GM12878 (cell line): ENCODE results near the gene HPD. TPM values are rescaled to one million over a fixed set of nuclear protein-coding genes. Genes with fewer than 3 reads are reported as not detected.

ENCODE experiments used
- ATAC-seq: fragments of 200-7000 bp; cut with Tn5 transposase; 3 replicates; pipeline ENCODE4 v1.9.1; 2020; ENCODE audit warnings: mild to moderate bottlenecking, moderate library complexity
- BruUV-seq: library from RNA; stranded (reverse); fragments of 400-500 nt; replicated peaks from 2 replicates; lab custom pipeline; 2021; lab: Mats Ljungman, UMichigan
- CTCF ChIA-PET: fragments of 300-600 bp; sonication (Branson Sonifier 250); formaldehyde crosslinking; extraction: SDS; loops from one replicate; lab custom pipeline; 2021; ENCODE audit warnings: inconsistent platforms; lab: Yijun Ruan, JAX
- POLR2A ChIA-PET: fragments of 350-600 bp; formaldehyde crosslinking; extraction: SDS; loops from one replicate; lab custom pipeline; 2021; ENCODE audit warnings: inconsistent platforms; lab: Charles Lee
- RAD21 ChIA-PET: fragments of 300-600 bp; sonication (Branson Sonifier 250); formaldehyde crosslinking; loops from one replicate; lab custom pipeline; 2023; ENCODE audit warnings: antibody characterized with exemption; ENCODE audit not compliant: unreplicated experiment; lab: Charles Lee
- SMC1A ChIA-PET: fragments of 300-600 bp; sonication (Branson Sonifier 250); formaldehyde crosslinking; loops from one replicate; lab custom pipeline; 2023; ENCODE audit not compliant: unreplicated experiment, uncharacterized antibody; lab: Charles Lee
- DNase-seq: peaks from one replicate; pipeline ENCODE4 v3.0.0-alpha.2; 2011; ENCODE audit warnings: low read depth, low spot score
- FAIRE-seq: peaks from 3 replicates; lab custom pipeline; 2011; peaks lifted over from hg19 to GRCh38; lab: Jason Lieb, UNC
- H2AFZ ChIP-seq: 2 replicates; pipeline ENCODE4 v1.6.0; 2011; ENCODE audit warnings: low read depth, low read length, control low read depth; ENCODE audit not compliant: control insufficient read depth
- H3K27ac ChIP-seq: 2 replicates; pipeline ENCODE4 v1.5.1; 2011; ENCODE audit warnings: control low read depth; ENCODE audit not compliant: control insufficient read depth, insufficient read depth
- H3K27me3 ChIP-seq, 2 experiments: replicated peaks in 1 of 2; 2 replicates each; pipeline versions ENCODE4 v1.6.0 to v1.6.1; 2011; ENCODE audit warnings: low read length in 1 of 2; ENCODE audit not compliant: control insufficient read depth in 2 of 2, insufficient read depth in 2 of 2
- H3K36me3 ChIP-seq, 2 experiments: 2 replicates each; pipeline ENCODE4 v1.5.1; 2011; ENCODE audit warnings: low read length in 1 of 2; ENCODE audit not compliant: control insufficient read depth in 2 of 2, insufficient read depth in 2 of 2
- H3K4me1 ChIP-seq: 2 replicates; pipeline ENCODE4 v1.6.1; 2011; ENCODE audit warnings: mild to moderate bottlenecking, low read length, moderate library complexity, mixed read lengths; ENCODE audit not compliant: control insufficient read depth, insufficient read depth
- H3K4me2 ChIP-seq: 2 replicates; pipeline ENCODE4 v1.6.0; 2011; ENCODE audit warnings: control low read depth; ENCODE audit not compliant: control insufficient read depth, insufficient read depth
- H3K4me3 ChIP-seq: fragments of 200-600 bp; sonication (generic); 2 replicates; pipeline ENCODE4 v1.5.1; 2016
- H3K79me2 ChIP-seq: 2 replicates; pipeline ENCODE4 v1.6.0; 2011; ENCODE audit warnings: low read length; ENCODE audit not compliant: control insufficient read depth, insufficient read depth
- H3K9ac ChIP-seq: 2 replicates; pipeline ENCODE4 v1.8.0; 2011; ENCODE audit warnings: low read length, control low read depth, mixed read lengths; ENCODE audit not compliant: control insufficient read depth, insufficient read depth
- H3K9me3 ChIP-seq: replicated peaks from 3 replicates; pipeline ENCODE4 v1.5.1; 2011; ENCODE audit warnings: mild to moderate bottlenecking, low read length; ENCODE audit not compliant: control insufficient read depth, insufficient read depth
- H4K20me1 ChIP-seq: 2 replicates; pipeline ENCODE4 v1.6.0; 2011; ENCODE audit not compliant: control insufficient read depth, insufficient read depth
- CHD1 ChIP-seq: IDR thresholded peaks from 2 replicates; pipeline ENCODE4 v1.6.1; 2012; ENCODE audit warnings: low read depth, low read length, improper control_type of control experiment
- ESRRA ChIP-seq: IDR thresholded peaks from 2 replicates; pipeline ENCODE4 v1.6.1; 2012; ENCODE audit warnings: mild to moderate bottlenecking, low read length, improper control_type of control experiment
- RELB ChIP-seq: fragments of 450-650 bp; IDR thresholded peaks from 2 replicates; pipeline ENCODE4 v1.6.1; 2017; ENCODE audit warnings: low read depth, mild to moderate bottlenecking, moderate library complexity
- WGBS: methylation state at CpG from one replicate; pipeline ENCODE4 v1.1.6; 2016; ENCODE audit warnings: low lambda C conversion rate; ENCODE audit not compliant: insufficient replicate concordance, insufficient coverage; ENCODE audit errors: missing lambda C conversion rate; 5-methylcytosine and 5-hydroxymethylcytosine counted together
- in situ Hi-C: fragments of 300-500 bp; cut with MboI; formaldehyde crosslinking; loops from 9 replicates; pipeline ENCODE4 v1.14.3; 2018; ENCODE audit warnings: mixed read lengths
- intact Hi-C: fragments of 100-400 bp; cut with micrococcal nuclease; formaldehyde crosslinking; loops from one replicate; pipeline ENCODE4 v1.14.2; 2022; ENCODE audit not compliant: unreplicated experiment
- polyA plus RNA-seq, 11 experiments: library from polyadenylated mRNA; depleted of rRNA in 4 of 11; unstranded in 6 of 11; stranded (reverse) in 5 of 11; fragments of >200 nt; fragmentation: Nextera tagmentation in 4 of 11; fragmentation: Illumina TruSeq in 1 of 11; extraction: Ambion mirVana in 4 of 11; extraction: Trizol in 1 of 11; gene quantifications; 1 replicate in 1 of 11; 2 replicates in 10 of 11; pipeline versions ENCODE4 v1.2.1 to v1.2.3, GENCODE V29; 2011 to 2016; ENCODE audit warnings: inconsistent platforms in 2 of 11, missing spikeins in 2 of 11, low read depth in 1 of 11
- total RNA-seq, 4 experiments: library from RNA; depleted of rRNA in 3 of 4; stranded (reverse); fragments of >200 nt in 3 of 4; fragmentation: Illumina TruSeq in 1 of 4; extraction: Trizol in 1 of 4; gene quantifications; 2 replicates each; pipeline versions ENCODE4 v1.2.1 to v1.2.3, GENCODE V29; 2013 to 2021

Gene HPD
- total and polyA plus RNA-seq, 10 of the 15 experiments (the other 5 are each of a cell fraction or from before 2014, with no cell fraction given), result 0.04 to 0.69 (median 0.28) TPM; not detected in 7

- TF ChIP-seq ESRRA (no peak), RELB (no peak), CHD1 (no peak)
- no TSS peak for BruUV-seq
- FAIRE-seq (no peak), DNase-seq (no peak), ATAC-seq (no peak)
- Histone ChIP-seq H3K9me3 (no peaks in the 10 kb centered on the region), H3K36me3 (no peaks in the 10 kb centered on the region), H4K20me1 (no peaks in the 10 kb centered on the region), H3K4me2 (no peak overlapping the region), H3K4me3 (no peak overlapping the region), H3K9ac (no peak overlapping the region), H3K79me2 (no peaks in the 10 kb centered on the region), H3K27ac (no peak overlapping the region), H3K27me3 (no peaks in the 10 kb centered on the region), H2AFZ (no peak overlapping the region), H3K4me1 (no peaks in the 10 kb centered on the region; the same call in 1 of the 2 replicates)
- SMC1A ChIA-PET, result no interaction called here
- in situ Hi-C loops, result no loop called here
- POLR2A ChIA-PET, result interaction anchor here (0.7 kb wide), 1 partner anchor 49 kb away, joined by 3 read pairs; no protein-coding TSS in a partner anchor
- RAD21 ChIA-PET, result interaction anchor here (0.9 kb wide), 1 partner anchor 49 kb away, joined by 3 read pairs; no protein-coding TSS in a partner anchor
- intact Hi-C loops, result no loop called here
- WGBS, result 87% methylated on average over 13 of the region's 13 CpGs
- CTCF ChIA-PET, result interaction anchor here (1.4 to 3.1 kb wide), 3 partner anchors 34 to 49 kb away, joined by 3 to 15 read pairs (median 3); partner anchors contain the start of genes PSMD9 and RHOF
Measured at GRCh38 chr12:121843236-121843982, 15.2 kb downstream of the HPD start.
